OCI-LY7 (cell line): ENCODE measurements around the gene MAP2K7.

Experiments
- EZH2phosphoT487 ChIP-seq: fragments of 200-600 bp; sonication (generic); IDR thresholded peaks from 2 replicates; pipeline ENCODE4 v1.6.1; 2018; ENCODE audit warnings: low read depth, borderline replicate concordance, mild to moderate bottlenecking, mixed run types, antibody characterized with exemption, low read length, moderate library complexity, mixed read lengths
- TF ChIP-seq, protein P1 (sequence below): fragments of 200-600 bp; sonication (generic); conservative IDR thresholded peaks from 2 replicates; pipeline ENCODE4 v1.5.1; 2014; ENCODE audit warnings: mild to moderate bottlenecking, antibody characterized with exemption, low read length, moderate library complexity, mixed read lengths

DNA sequence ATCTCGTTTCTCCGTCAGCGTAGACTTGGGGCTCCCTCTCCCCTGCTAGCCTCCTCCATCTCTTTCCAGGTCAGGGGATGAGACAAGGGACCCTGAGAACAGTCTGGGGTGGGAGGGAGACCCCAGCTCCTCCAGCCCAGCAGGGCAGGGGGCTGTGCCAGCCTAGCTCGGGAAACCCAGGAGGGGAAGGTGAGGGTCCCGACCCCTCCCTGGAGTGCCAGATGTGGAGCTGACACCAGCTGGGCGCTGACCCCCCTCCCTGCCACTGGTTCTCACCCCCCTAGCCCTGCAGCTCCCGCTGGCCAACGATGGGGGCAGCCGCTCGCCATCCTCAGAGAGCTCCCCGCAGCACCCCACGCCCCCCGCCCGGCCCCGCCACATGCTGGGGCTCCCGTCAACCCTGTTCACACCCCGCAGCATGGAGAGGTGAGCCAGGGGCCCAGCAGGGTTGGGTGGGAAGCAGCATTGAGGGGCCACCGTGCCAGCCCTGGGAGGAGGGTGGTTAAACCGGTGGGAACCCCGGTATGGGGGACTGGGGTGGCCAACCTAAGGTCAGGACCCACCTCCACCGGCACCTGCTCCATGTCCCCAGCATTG lies 5.9 kb downstream of the MAP2K7 start:
- TF ChIP-seq, protein P1, sequence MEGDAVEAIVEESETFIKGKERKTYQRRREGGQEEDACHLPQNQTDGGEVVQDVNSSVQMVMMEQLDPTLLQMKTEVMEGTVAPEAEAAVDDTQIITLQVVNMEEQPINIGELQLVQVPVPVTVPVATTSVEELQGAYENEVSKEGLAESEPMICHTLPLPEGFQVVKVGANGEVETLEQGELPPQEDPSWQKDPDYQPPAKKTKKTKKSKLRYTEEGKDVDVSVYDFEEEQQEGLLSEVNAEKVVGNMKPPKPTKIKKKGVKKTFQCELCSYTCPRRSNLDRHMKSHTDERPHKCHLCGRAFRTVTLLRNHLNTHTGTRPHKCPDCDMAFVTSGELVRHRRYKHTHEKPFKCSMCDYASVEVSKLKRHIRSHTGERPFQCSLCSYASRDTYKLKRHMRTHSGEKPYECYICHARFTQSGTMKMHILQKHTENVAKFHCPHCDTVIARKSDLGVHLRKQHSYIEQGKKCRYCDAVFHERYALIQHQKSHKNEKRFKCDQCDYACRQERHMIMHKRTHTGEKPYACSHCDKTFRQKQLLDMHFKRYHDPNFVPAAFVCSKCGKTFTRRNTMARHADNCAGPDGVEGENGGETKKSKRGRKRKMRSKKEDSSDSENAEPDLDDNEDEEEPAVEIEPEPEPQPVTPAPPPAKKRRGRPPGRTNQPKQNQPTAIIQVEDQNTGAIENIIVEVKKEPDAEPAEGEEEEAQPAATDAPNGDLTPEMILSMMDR = no peak
- TF ChIP-seq EZH2phosphoT487 = no peak
